ENCODE results near the gene FAM222A. TPM values are rescaled to one million over a fixed set of nuclear protein-coding genes. Genes with fewer than 3 reads are reported as not detected.

Gene FAM222A
- total RNA-seq, 1 donor from 2014 or later = 2.4 TPM

DNA sequence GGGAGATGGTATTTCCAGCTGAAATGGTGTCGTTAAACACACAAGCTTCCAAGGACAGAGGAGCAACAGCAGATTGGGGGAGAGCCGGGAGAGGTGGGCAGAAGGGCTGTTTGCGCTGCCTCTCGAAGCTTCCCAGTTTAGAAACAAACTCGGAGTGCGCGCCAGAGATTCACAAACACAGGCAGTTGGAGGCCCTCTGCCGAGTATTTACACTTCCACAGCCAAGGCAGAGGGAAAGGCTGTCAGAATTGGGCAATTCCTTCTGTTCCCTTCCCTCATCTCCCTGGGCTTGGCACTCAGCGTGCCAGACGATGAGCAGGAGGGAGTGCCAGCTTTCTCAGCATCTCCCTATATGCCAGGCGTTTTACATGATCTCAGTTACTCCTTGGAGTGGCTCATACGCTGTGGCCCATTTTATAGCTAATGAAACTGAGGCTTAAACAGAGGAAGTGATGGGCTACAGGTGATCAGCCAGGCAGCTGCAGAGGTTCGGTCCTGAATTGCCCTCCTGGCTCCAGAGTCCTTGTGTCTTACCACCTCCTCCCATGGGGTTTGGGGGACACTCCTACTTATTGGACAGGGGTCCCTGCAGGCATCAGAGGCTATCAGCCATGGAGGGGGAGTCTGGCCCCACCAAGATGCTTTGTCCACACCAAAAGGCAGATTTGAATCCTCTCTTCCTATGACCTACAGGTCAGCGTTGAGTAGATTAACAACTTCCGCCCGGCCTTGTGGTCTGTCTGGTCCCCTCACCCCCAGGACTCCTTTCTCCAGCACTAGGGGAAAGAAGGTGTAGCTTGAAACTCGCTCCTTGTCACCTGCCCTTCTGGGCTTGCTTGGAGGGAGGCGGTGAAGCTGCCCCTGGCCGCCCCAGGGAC is 3.1 kb downstream of the FAM222A start:
- DNase-seq (no peak), ATAC-seq (no peak)
- TF ChIP-seq, protein P1, sequence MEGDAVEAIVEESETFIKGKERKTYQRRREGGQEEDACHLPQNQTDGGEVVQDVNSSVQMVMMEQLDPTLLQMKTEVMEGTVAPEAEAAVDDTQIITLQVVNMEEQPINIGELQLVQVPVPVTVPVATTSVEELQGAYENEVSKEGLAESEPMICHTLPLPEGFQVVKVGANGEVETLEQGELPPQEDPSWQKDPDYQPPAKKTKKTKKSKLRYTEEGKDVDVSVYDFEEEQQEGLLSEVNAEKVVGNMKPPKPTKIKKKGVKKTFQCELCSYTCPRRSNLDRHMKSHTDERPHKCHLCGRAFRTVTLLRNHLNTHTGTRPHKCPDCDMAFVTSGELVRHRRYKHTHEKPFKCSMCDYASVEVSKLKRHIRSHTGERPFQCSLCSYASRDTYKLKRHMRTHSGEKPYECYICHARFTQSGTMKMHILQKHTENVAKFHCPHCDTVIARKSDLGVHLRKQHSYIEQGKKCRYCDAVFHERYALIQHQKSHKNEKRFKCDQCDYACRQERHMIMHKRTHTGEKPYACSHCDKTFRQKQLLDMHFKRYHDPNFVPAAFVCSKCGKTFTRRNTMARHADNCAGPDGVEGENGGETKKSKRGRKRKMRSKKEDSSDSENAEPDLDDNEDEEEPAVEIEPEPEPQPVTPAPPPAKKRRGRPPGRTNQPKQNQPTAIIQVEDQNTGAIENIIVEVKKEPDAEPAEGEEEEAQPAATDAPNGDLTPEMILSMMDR (IDR thresholded peaks at IDR 0.05) = no peak
- intact Hi-C loops (cut with DNase I) = no loop called here
- Histone ChIP-seq H3K27me3 (ENCODE audit: low read depth) (peaks cover 43% of the 10 kb centered on the region), H3K36me3 (no peaks in the 10 kb centered on the region), H3K4me1 (peaks cover 38% of the 10 kb centered on the region), H3K9me3 (no peaks in the 10 kb centered on the region), H3K4me3 (no peak overlapping the region), H3K27ac (no peak overlapping the region)

DNA sequence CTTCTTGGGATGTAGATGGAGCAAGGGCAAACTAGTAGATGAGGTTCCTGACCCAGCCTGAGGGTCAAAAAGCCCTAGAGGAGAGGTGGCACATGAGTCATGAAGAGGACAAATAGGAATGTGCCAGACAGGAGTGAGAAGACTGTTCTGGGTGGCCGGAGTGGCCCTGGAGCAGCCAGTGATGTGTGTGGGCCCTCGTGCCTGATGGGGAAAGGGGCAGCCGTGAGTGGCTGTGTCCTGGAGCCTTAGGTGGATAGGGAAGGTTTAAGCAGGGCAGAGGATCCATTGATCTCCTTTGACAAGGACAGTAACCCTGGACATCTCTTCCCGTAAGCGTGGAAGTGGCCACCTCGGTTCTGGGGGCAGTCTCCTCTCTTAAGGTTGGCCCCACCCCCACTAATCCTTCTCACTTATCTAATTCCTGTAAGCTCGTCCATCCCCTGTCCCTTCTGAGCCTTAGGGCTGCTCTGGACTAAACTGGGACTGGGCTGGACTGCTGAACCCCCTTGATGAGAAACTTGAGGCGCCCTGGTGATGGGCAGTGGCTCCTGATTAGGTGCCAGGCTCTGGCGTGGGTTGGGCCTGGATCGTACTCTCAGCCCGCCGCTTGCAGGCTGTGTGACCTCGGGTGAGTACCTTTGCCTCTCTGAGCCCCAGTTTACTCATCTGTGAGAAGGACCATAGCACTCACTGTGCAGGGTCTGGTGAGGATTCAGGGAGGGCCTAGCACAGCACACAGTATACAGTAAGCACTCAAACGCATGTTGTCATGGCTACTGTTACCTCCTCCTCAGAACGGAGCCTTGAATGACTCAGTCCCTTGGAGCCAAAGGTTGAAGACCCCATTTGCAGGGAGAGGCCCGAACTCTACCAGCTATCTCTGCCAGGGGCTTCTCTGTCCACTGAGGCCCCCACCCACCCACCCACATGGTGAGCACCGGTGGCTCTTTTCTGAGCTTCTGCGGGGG is 4.0 kb downstream of the FAM222A start:
- Histone ChIP-seq H3K27me3 (ENCODE audit: low read depth) (peaks cover 34% of the 10 kb centered on the region), H3K9me3 (no peaks in the 10 kb centered on the region), H3K36me3 (no peaks in the 10 kb centered on the region), H3K27ac (no peak overlapping the region), H3K4me3 (no peak overlapping the region), H3K4me1 (peaks cover 30% of the 10 kb centered on the region)
- DNase-seq (no peak), ATAC-seq (no peak)
- TF ChIP-seq, protein P1 (IDR thresholded peaks at IDR 0.05) = no peak
- intact Hi-C loops (cut with DNase I) = no loop called here

DNA sequence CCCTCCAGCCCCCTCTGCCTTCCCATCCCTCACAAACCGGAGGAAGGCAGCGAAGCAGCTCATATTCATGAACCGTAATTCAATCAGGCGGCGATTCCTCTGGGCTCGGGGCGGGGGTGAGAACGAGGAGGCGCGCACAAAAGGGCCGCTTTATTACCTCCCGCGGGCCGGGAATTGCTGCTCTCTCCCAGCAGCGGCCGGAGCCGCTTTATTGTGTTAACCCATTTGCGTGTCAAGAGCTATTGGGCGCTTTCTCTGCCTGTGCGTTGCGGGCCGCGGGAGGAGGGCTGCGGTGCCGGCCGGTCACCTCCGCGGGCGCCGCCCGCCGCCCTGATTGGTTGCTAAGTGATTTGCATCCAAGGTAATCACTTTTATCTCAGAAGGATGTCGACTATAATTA is 4.8 kb downstream of the FAM222A start:
- DNase-seq (no peak), ATAC-seq (no peak)
- Histone ChIP-seq H3K4me1 (peaks cover 36% of the 10 kb centered on the region), H3K27me3 (ENCODE audit: low read depth) (peaks cover 30% of the 10 kb centered on the region), H3K27ac (no peak overlapping the region), H3K4me3 (no peak overlapping the region), H3K9me3 (no peaks in the 10 kb centered on the region), H3K36me3 (no peaks in the 10 kb centered on the region)
- intact Hi-C loops (cut with DNase I) = no loop called here
- TF ChIP-seq, protein P1 (IDR thresholded peaks at IDR 0.05) = no peak

DNA sequence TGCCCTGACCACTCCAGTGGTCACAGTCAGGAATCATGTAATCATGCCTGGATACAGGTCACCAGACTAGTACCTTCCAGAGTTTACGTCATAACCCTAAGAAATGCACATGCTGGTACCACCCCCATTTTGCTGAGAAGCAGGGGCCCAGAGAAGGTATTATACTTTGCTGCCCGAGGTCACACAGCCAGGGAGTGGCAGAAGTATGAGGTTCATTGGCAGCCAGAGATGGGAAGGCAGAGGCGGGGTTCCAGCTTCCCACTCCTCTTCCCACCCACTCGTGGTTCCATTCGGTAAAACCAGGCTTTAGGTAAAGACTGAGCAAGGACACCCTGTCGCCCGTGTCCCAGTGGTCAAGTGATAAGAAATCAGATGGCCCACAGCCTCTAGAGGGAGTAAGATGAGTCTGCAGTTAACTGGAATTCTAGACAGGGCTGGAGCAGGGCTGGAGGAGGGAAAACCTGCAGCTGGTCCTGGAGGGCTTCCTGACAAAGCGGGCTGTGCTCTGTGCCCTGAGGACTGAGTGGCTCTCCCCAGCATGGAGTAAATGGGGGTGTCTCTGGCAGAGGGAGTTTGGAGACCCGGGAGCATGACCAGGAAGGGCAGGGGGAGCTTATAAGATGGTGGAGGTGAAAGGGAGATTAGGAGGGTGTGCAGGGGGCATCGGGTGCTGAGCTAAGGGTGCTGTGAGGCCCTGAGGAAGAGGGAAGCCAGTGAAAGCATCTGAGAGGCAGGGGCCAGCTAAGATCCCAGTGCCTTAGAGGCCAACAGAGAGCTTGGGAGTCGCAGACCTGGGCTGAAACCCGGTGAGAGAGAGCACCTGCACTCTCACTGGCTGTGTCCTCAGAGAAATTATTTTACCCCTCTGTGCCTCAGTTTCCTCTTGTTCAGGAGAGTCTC is 5.7 kb downstream of the FAM222A start:
- Histone ChIP-seq H3K27ac (no peak overlapping the region), H3K36me3 (no peaks in the 10 kb centered on the region), H3K27me3 (ENCODE audit: low read depth) (peaks cover 30% of the 10 kb centered on the region), H3K4me3 (no peak overlapping the region), H3K4me1 (peaks cover 38% of the 10 kb centered on the region), H3K9me3 (no peaks in the 10 kb centered on the region)
- no peak for DNase-seq
- intact Hi-C loops (cut with DNase I) = no loop called here
- no peak for ATAC-seq
- TF ChIP-seq, protein P1 (IDR thresholded peaks at IDR 0.05) = no peak
